Natural killer cell (primary cell): ENCODE results near the gene PIK3R2. TPM values are rescaled to one million over a fixed set of nuclear protein-coding genes. Genes with fewer than 3 reads are reported as not detected.

Experiments used
- ATAC-seq, 3 donors: fragments of 150-1000 bp in 2 of 3; fragments of 200-7000 bp in 1 of 3; cut with Tn5 transposase; 1 replicate in 1 of 3; 2 replicates in 2 of 3; pipeline ENCODE4 v1.10.0; 2021; ENCODE audit warnings: mild to moderate bottlenecking in 2 of 3, moderate library complexity in 2 of 3
- DNase-seq, 2 donors: peaks; one replicate each; pipeline versions ENCODE4 v3.0.0 to v3.0.0-alpha.2; 2013 to 2021; ENCODE audit warnings: mixed read lengths in 1 of 2
- H3K27ac ChIP-seq: one replicate; pipeline ENCODE4 v1.5.1; 2013; ENCODE audit warnings: mild to moderate bottlenecking, low read length
- H3K27me3 ChIP-seq: one replicate; pipeline ENCODE4 v1.6.1; 2013; ENCODE audit warnings: low read length; ENCODE audit not compliant: control insufficient read depth, insufficient read depth
- H3K36me3 ChIP-seq: one replicate; pipeline ENCODE4 v1.6.1; 2013; ENCODE audit warnings: low read length; ENCODE audit not compliant: control insufficient read depth, insufficient read depth
- H3K4me1 ChIP-seq: one replicate; pipeline ENCODE4 v1.6.1; 2013; ENCODE audit warnings: low read length; ENCODE audit not compliant: control insufficient read depth, insufficient read depth
- H3K4me3 ChIP-seq: one replicate; pipeline ENCODE4 v1.5.1; 2013; ENCODE audit warnings: low read length
- H3K9me3 ChIP-seq: one replicate; pipeline ENCODE4 v1.6.1; 2013; ENCODE audit warnings: low read length; ENCODE audit not compliant: control insufficient read depth, insufficient read depth
- H3K27ac Mint-ChIP-seq, 2 donors: one replicate each; pipeline ENCODE4 v1.8.0; 2022; ENCODE audit warnings: mild to moderate bottlenecking in 2 of 2, mixed read lengths in 2 of 2, moderate library complexity in 1 of 2
- H3K27me3 Mint-ChIP-seq, 2 donors: one replicate each; pipeline ENCODE4 v1.8.0; 2022; ENCODE audit warnings: low read depth in 2 of 2, mixed read lengths in 2 of 2
- H3K36me3 Mint-ChIP-seq: one replicate; pipeline ENCODE4 v1.8.0; 2022; ENCODE audit warnings: mixed read lengths
- H3K4me1 Mint-ChIP-seq, 2 donors: one replicate each; pipeline ENCODE4 v1.8.0; 2022; ENCODE audit warnings: mixed read lengths in 2 of 2
- H3K4me3 Mint-ChIP-seq: one replicate; pipeline ENCODE4 v1.8.0; 2022; ENCODE audit warnings: mild to moderate bottlenecking, moderate library complexity, mixed read lengths
- H3K9me3 Mint-ChIP-seq, 2 donors: one replicate each; pipeline ENCODE4 v1.8.0; 2022; ENCODE audit warnings: mixed read lengths in 2 of 2
- CTCF ChIP-seq: fragments of 200-600 bp; IDR thresholded peaks from one replicate; pipeline ENCODE4 v1.8.0; 2022; ENCODE audit warnings: antibody characterized with exemption
- WGBS: methylation state at CpG from one replicate; pipeline ENCODE4 v1.1.7; 2013; ENCODE audit warnings: missing lambda C conversion rate; ENCODE audit not compliant: insufficient coverage; 5-methylcytosine and 5-hydroxymethylcytosine counted together
- intact Hi-C: fragments of 100-400 bp; cut with micrococcal nuclease; formaldehyde crosslinking; loops from one replicate; pipeline ENCODE4 v1.14.2; 2022
- total RNA-seq, 4 donors: library from RNA; stranded (reverse); fragments of 120-200 nt in 1 of 4; gene quantifications; one replicate each; pipeline versions ENCODE4 v1.2.3 to v1.2.4, GENCODE V29; 2013 to 2022

Gene PIK3R2
- total RNA-seq, 3 donors from 2014 or later (not counting 1 experiment from before 2014, with no cell fraction given) = 12.3 to 26.4 (median 16.0) TPM

GRCh38 chr19:18197941-18198340, 45.0 kb downstream of the PIK3R2 start:
- peaks cover 22 to 32% of the 10 kb centered on the region in 2 donors for H3K4me1 Mint-ChIP-seq
- intact Hi-C loops = no loop called here
- H3K4me1 ChIP-seq = peaks cover 25% of the 10 kb centered on the region
- DNase-seq (no peak), ATAC-seq (no peak)
- H3K4me3 ChIP-seq = no peak overlapping the region
- H3K27me3 Mint-ChIP-seq = no peaks in the 10 kb centered on the region
- no peak overlapping the region for H3K27ac ChIP-seq
- WGBS = 88% methylated on average over 6 of the region's 6 CpGs
- no peak overlapping the region for H3K4me3 Mint-ChIP-seq
- no peaks in the 10 kb centered on the region for H3K9me3 ChIP-seq
- no peaks in the 10 kb centered on the region for H3K27me3 ChIP-seq
- no peak for TF ChIP-seq CTCF
- no peak overlapping the region for H3K27ac Mint-ChIP-seq
- H3K36me3 ChIP-seq = peaks cover 3% of the 10 kb centered on the region
- H3K36me3 Mint-ChIP-seq = no peaks in the 10 kb centered on the region
- no peaks in the 10 kb centered on the region for H3K9me3 Mint-ChIP-seq

GRCh38 chr19:18198374-18198773, 45.4 kb downstream of the PIK3R2 start:
- H3K27me3 Mint-ChIP-seq = no peaks in the 10 kb centered on the region
- Histone ChIP-seq H3K4me3 (no peak overlapping the region), H3K36me3 (peaks cover 3% of the 10 kb centered on the region), H3K27me3 (no peaks in the 10 kb centered on the region), H3K27ac (no peak overlapping the region), H3K4me1 (peaks cover 28% of the 10 kb centered on the region), H3K9me3 (no peaks in the 10 kb centered on the region)
- H3K27ac Mint-ChIP-seq = no peak overlapping the region
- H3K4me3 Mint-ChIP-seq = no peak overlapping the region
- whole genome bisulfite sequencing = 96% methylated on average over 6 of the region's 6 CpGs
- no peak for TF ChIP-seq CTCF
- no peak for DNase-seq
- H3K4me1 Mint-ChIP-seq = peaks cover 24 to 33% of the 10 kb centered on the region in 2 donors
- H3K9me3 Mint-ChIP-seq = no peaks in the 10 kb centered on the region
- intact Hi-C loops = no loop called here
- ATAC-seq = no peak
- H3K36me3 Mint-ChIP-seq = no peaks in the 10 kb centered on the region

- H3K27me3 Mint-ChIP-seq = peaks cover 0 to 2% of the 10 kb centered on the region in 2 donors
- Histone ChIP-seq H3K27ac (no peak overlapping the region), H3K4me1 (peaks cover 27% of the 10 kb centered on the region), H3K9me3 (no peaks in the 10 kb centered on the region), H3K27me3 (no peaks in the 10 kb centered on the region), H3K4me3 (no peak overlapping the region), H3K36me3 (no peaks in the 10 kb centered on the region)
- intact Hi-C loops = no loop called here
- 91% methylated on average over 24 of the region's 24 CpGs for WGBS
- ATAC-seq = no peak
- DNase-seq = no peak
- H3K9me3 Mint-ChIP-seq = no peaks in the 10 kb centered on the region
- peak overlapping the region in 1 of 2 donors; percentile 53 for H3K27ac Mint-ChIP-seq
- peaks cover 23 to 32% of the 10 kb centered on the region in 2 donors for H3K4me1 Mint-ChIP-seq
- H3K4me3 Mint-ChIP-seq = peak overlapping the region; percentile 79
- no peaks in the 10 kb centered on the region for H3K36me3 Mint-ChIP-seq
- TF ChIP-seq CTCF = no peak
Observed at GRCh38 chr19:18202397-18202777, 49.4 kb downstream of the PIK3R2 start.

- Mint-ChIP-seq H3K9me3 (no peaks in the 10 kb centered on the region), H3K27ac (peak overlapping the region; percentile 92 to 96), H3K27me3 (peaks cover 0 to 3% of the 10 kb centered on the region in 2 donors), H3K36me3 (no peaks in the 10 kb centered on the region), H3K4me3 (peak overlapping the region; percentile 97), H3K4me1 (peaks cover 23 to 32% of the 10 kb centered on the region in 2 donors)
- 4% methylated on average over 32 of the region's 32 CpGs for WGBS
- H3K4me1 ChIP-seq = peaks cover 27% of the 10 kb centered on the region
- no peaks in the 10 kb centered on the region for H3K36me3 ChIP-seq
- H3K27ac ChIP-seq = no peak overlapping the region
- ATAC-seq = no peak
- DNase-seq = peak; percentile 24 to 54
- H3K27me3 ChIP-seq = no peaks in the 10 kb centered on the region
- H3K9me3 ChIP-seq = no peaks in the 10 kb centered on the region
- H3K4me3 ChIP-seq = peak overlapping the region; percentile 79
- no peak for TF ChIP-seq CTCF
- intact Hi-C loops = no loop called here
Observed at GRCh38 chr19:18202778-18203407, 49.9 kb downstream of the PIK3R2 start.
